Heart left ventricle (tissue), 16 donors: ENCODE data around the gene GABRR3. TPM values are rescaled to one million over a fixed set of nuclear protein-coding genes. Genes with fewer than 3 reads are reported as not detected.
A peak's percentile ranks its signal among the peaks of the same experiment; 100 is the strongest.

Experiments
- ATAC-seq, 4 donors: fragments of 200-7000 bp; cut with Tn5 transposase; one replicate each; pipeline ENCODE4 v1.9.1; 2020 to 2022; ENCODE audit warnings: moderate library complexity in 4 of 4, mild to moderate bottlenecking in 3 of 4, moderate number of reproducible peaks in 1 of 4
- DNase-seq, 5 donors: peaks; one replicate each; pipeline ENCODE4 v3.0.0-alpha.2; 2020
- H3K27ac ChIP-seq, 12 donors: fragments of 200-600 bp; sonication (generic) in 4 of 12; one replicate each; pipeline versions ENCODE4 v1.5.0 to v1.8.0; 2016 to 2022; ENCODE audit warnings: mild to moderate bottlenecking in 2 of 12
- H3K27me3 ChIP-seq, 9 donors: fragments of 200-600 bp; sonication (generic) in 2 of 9; one replicate each; pipeline versions ENCODE4 v1.5.1 to v1.8.0; 2016 to 2022; ENCODE audit warnings: mild to moderate bottlenecking in 3 of 9
- H3K36me3 ChIP-seq, 9 donors: fragments of 200-600 bp; sonication (generic) in 2 of 9; one replicate each; pipeline versions ENCODE4 v1.5.0 to v1.8.0; 2018 to 2022; ENCODE audit warnings: mild to moderate bottlenecking in 2 of 9
- H3K4me1 ChIP-seq, 12 donors: fragments of 200-600 bp; sonication (generic) in 4 of 12; one replicate each; pipeline versions ENCODE4 v1.5.0 to v1.8.0; 2016 to 2022; ENCODE audit warnings: mild to moderate bottlenecking in 3 of 12
- H3K4me3 ChIP-seq, 12 donors: fragments of 200-600 bp; sonication (generic) in 4 of 12; one replicate each; pipeline versions ENCODE4 v1.5.0 to v1.8.0; 2017 to 2022; ENCODE audit warnings: mild to moderate bottlenecking in 9 of 12, moderate library complexity in 4 of 12
- H3K9me3 ChIP-seq, 12 donors: fragments of 200-600 bp; sonication (generic) in 4 of 12; one replicate each; pipeline versions ENCODE4 v1.5.0 to v1.8.0; 2016 to 2022; ENCODE audit warnings: mild to moderate bottlenecking in 1 of 12
- POLR2A ChIP-seq, 2 donors: fragments of 450-650 bp; IDR thresholded peaks; one replicate each; pipeline ENCODE4 v1.6.1; 2017; ENCODE audit warnings: antibody characterized with exemption in 2 of 2, mild to moderate bottlenecking in 2 of 2, moderate library complexity in 2 of 2
- WGBS, 4 donors: extraction: QIAGEN DNeasy Blood & Tissue Kit in 2 of 4; methylation state at CpG; one replicate each; pipeline versions ENCODE4 v1.1.5 to v1.1.7; 2013 to 2018; 5-methylcytosine and 5-hydroxymethylcytosine counted together
- intact Hi-C, 10 donors: fragments of 100-400 bp; cut with DNase I; formaldehyde crosslinking; loops; one replicate each; pipeline versions ENCODE4 v1.11.1 to v1.14.2; 2022
- polyA plus RNA-seq, 2 donors: library from polyadenylated mRNA; stranded (reverse); fragments of 200-250 nt; gene quantifications; one replicate each; pipeline ENCODE4 v1.2.3, GENCODE V29; 2013
- total RNA-seq, 9 donors: library from RNA; depleted of rRNA in 2 of 9; stranded (reverse); fragments of >200 nt in 2 of 9; fragmentation: NEBNext Ultra II Directional in 3 of 9; extraction: Animal tissue kit (Norgen Biotek cat#: 25700) in 3 of 9; gene quantifications; one replicate each; pipeline versions ENCODE4 v1.1.0 to v1.2.4, GENCODE V29; 2016 to 2023
- TF ChIP-seq, protein P1 (sequence below), 12 donors: fragments of 200-600 bp; sonication (generic) in 4 of 12; IDR thresholded peaks; one replicate each; pipeline versions ENCODE4 v1.5.0 to v1.8.0; 2018 to 2022; ENCODE audit warnings: antibody characterized with exemption in 12 of 12, mild to moderate bottlenecking in 5 of 12
- donor health status: ischemic (EF 13 %, LVEDD 7.1; RV severe dilation, severe dysfunction).
- donor health status: healthy with polysubstance abuse.
- donor health status: DM: no; HTN: yes; CAD: no.
- donor health status: DM: no; HTN: no; CAD: no.
- donor health status: ischemic (EF 25% LVEDD 6.9; RV normal size, moderate dysfunction).
- donor health status: ischemic (EF 25% LVEDD 5.7; RV mildly dilated, moderate dysfunction).
- donor health status: healthy.
- donor health status: DM: yes; HTN: yes; CAD: no.
- donor health status: ischemic (EF 35%, LVEDD 5.7; RV mildly dilated, moderate dysfunction).
- donor health status: nonischemic (EF 11% LVEDD 7.7; RV severe dilation, severe dysfunction).
- donor health status: DM: yes; HTN: yes; CAD: no.
- donor health status: PGD.
- donor health status: ischemic (EF 29% LVEDD 5.4; RV normal size, mild dysfunction).
- donor health status: nonischemic (EF 23%, LVEDD 6.1; RV moderate dilation, normal function).

GABRR3 gene
- total and polyA plus RNA-seq, 11 donors, result not detected

DNA sequence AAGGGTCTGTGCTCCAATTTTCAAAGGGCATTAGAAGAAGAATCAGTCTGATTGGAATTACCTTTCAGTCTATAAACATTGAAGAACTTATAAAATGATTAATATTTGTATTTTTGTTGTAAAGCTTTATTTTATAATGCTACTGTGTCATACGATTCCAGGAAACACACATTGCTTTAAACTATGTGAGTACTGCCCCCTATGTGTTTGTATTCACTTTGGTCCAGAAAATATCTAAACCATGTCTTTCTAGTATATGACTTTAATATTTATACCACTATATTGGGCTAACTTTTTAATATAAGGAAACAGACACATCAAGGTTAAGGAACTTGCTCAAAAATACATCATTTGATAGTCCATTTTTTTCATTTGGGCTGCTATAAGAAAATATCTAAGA, 59.6 kb downstream of the GABRR3 start:
- WGBS, 4 donors, result 63 to 80% (median 75%) methylated on average over 1 of the region's 1 CpG

DNA sequence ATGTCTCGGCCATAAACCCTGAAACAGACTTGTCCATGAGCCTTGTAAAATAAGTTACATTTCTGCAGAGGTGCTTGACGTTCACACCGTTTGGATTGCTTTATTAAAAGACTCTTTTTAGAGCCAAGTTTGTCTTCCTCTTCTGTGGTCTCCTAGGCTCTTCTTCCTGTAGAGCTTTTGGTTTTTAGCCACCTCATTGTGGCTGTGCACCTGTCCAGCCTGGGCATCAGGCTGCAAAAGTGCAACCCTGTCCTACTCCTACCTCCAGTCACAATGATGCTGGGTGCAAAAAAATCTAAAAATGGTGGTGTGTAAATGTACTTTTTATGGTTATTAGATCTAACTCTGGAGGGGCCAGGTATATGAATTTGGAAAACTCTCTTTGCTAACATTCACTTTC, 60.1 kb downstream of the GABRR3 start:
- no peak for ATAC-seq
- 68 to 81% (median 77%) methylated on average over 3 of the region's 3 CpGs for WGBS, 4 donors
- Histone ChIP-seq H3K4me3 (no peak overlapping the region), H3K27ac (no peak overlapping the region), H3K4me1 (peaks cover 0 to 24% (median 8%) of the 10 kb centered on the region in 12 donors), H3K36me3 (no peaks in the 10 kb centered on the region), H3K9me3 (no peaks in the 10 kb centered on the region), H3K27me3 (no peaks in the 10 kb centered on the region)
- intact Hi-C loops, result loop anchor here in 4 of 10 donors (5.0 kb wide), 3 partner anchors 47 to 183 kb away; partner anchors contain the start of gene CRYBG3 (in 3 of the 4)
- DNase-seq, result no peak
- TF ChIP-seq, protein P1, sequence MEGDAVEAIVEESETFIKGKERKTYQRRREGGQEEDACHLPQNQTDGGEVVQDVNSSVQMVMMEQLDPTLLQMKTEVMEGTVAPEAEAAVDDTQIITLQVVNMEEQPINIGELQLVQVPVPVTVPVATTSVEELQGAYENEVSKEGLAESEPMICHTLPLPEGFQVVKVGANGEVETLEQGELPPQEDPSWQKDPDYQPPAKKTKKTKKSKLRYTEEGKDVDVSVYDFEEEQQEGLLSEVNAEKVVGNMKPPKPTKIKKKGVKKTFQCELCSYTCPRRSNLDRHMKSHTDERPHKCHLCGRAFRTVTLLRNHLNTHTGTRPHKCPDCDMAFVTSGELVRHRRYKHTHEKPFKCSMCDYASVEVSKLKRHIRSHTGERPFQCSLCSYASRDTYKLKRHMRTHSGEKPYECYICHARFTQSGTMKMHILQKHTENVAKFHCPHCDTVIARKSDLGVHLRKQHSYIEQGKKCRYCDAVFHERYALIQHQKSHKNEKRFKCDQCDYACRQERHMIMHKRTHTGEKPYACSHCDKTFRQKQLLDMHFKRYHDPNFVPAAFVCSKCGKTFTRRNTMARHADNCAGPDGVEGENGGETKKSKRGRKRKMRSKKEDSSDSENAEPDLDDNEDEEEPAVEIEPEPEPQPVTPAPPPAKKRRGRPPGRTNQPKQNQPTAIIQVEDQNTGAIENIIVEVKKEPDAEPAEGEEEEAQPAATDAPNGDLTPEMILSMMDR (IDR thresholded peaks at IDR 0.05), result no peak
- TF ChIP-seq POLR2A (IDR thresholded peaks at IDR 0.05), result no peak

More for the DNA sequence above, 59.6 kb downstream of the GABRR3 start:
- Histone ChIP-seq H3K27ac (no peak overlapping the region), H3K4me3 (no peak overlapping the region), H3K9me3 (no peaks in the 10 kb centered on the region), H3K36me3 (no peaks in the 10 kb centered on the region), H3K27me3 (no peaks in the 10 kb centered on the region), H3K4me1 (peaks cover 0 to 19% (median 8%) of the 10 kb centered on the region in 12 donors)
- no peak for DNase-seq
- intact Hi-C loops, result loop anchor here in 1 of 10 donors (5.0 kb wide), 1 partner anchor 47 kb away; no protein-coding TSS in a partner anchor
- ATAC-seq, result no peak
- TF ChIP-seq POLR2A (IDR thresholded peaks at IDR 0.05), result no peak
- TF ChIP-seq, protein P1 (IDR thresholded peaks at IDR 0.05), result peak in 5 of 12 donors; percentile 8 to 20 (median 13)

DNA sequence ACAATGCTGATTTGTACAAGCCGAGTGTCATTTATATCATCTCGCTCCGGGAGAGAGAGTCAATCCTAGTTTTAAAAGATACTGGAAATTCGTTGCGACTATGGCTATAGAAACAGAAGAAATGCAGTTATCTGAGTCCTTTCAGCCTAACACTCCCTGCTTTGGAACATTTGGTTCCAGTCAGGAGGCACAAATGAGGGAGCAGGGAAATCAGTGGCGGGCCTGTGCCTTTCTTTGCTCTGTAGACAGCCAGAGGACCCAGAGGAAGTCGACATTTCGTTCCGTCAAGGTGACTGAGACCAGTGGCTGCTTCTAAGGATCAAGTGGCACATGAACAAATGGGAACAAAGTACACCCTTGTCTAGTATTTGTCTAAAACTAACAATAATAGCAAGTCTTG, 62.1 kb downstream of the GABRR3 start:
- Histone ChIP-seq H3K9me3 (no peaks in the 10 kb centered on the region), H3K36me3 (no peaks in the 10 kb centered on the region), H3K4me3 (peak overlapping the region in 9 of 12 donors; percentile 72 to 94 (median 80)), H3K27ac (peak overlapping the region in 4 of 12 donors; percentile 76 to 88 (median 83)), H3K27me3 (no peaks in the 10 kb centered on the region), H3K4me1 (peaks cover 0 to 25% (median 8%) of the 10 kb centered on the region in 12 donors)
- DNase-seq (no peak), ATAC-seq (no peak)
- TF ChIP-seq POLR2A (IDR thresholded peaks at IDR 0.05), result no peak
- TF ChIP-seq, protein P1 (IDR thresholded peaks at IDR 0.05), result no peak
- intact Hi-C loops, result loop anchor here in 3 of 10 donors (5.0 kb wide), 3 partner anchors 49 to 181 kb away; partner anchors contain the start of gene CRYBG3 (in 3 of the 3)
- WGBS, 4 donors, result 90 to 93% (median 91%) methylated on average over 9 of the region's 9 CpGs

DNA sequence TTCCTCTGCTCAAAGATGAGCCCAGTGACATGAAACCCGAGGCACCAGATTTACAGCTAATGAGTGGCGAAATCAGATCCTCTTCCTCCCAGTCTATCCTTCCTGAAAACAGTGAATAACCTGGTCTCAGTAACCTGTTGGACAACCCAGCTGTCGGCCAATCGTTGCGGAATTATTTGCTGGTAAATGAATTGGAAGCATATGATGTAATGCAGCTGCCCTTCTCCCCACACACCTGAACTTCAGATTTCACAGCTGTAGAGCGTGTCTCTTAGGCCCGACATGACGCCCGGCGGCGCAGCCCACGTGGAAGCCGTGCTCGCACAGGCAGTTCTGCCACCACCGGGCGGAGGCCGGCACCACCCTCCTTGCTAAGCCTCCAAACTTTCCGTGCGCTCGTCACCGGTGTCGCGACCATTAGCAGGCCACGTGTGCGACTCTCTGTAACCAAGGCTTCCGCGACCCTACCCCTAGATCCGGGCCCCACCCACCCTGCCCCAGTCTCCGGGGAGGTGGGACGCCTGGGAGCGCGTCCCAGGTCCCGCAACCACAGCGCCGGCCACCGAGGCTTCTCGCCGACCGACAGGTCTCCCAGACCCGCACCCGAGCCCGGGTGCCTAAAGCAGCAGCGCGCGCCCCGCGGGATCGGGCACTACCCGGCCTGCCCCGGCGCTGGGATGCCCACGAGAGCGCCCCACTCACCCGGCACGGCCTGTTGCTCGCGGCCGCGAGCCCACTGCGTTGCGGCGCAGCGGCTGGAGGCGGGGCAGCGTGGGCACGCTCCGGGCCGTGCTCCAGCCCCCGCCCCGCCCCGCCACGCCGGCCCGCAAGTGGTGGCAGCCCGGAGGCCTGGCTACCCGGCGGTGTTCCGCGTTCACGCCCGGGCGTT, 63.2 kb downstream of the GABRR3 start, which contains the start of gene RIOX2:
Gene RIOX2, minus strand, starts transcription at position 753 of the 889 bp plus-strand sequence. CDS start 4,838 bp downstream, outside the sequence.
- no peaks in the 10 kb centered on the region for H3K9me3 ChIP-seq
- H3K4me3 ChIP-seq, result peak within 1 kb of the TSS; percentile 72 to 94 (median 81)
- ATAC-seq (peak; percentile 80 to 99 (median 96)), DNase-seq (peak; percentile 73 to 88 (median 80))
- no peaks in the 10 kb centered on the region for H3K27me3 ChIP-seq
- intact Hi-C loops, result loop anchor here in 3 of 10 donors (5.0 kb wide), 3 partner anchors 50 to 180 kb away; partner anchors contain the start of gene CRYBG3 (in 3 of the 3)
- 2 to 6% (median 4%) methylated on average over 52 to 82 of the region's 82 CpGs for WGBS, 4 donors
- peaks cover 0 to 4% (median 1%) of the 10 kb centered on the region in 9 donors for H3K36me3 ChIP-seq
- peaks cover 0 to 25% (median 8%) of the 10 kb centered on the region in 12 donors for H3K4me1 ChIP-seq
- peak within 1 kb of the TSS in 11 of 12 donors; percentile 57 to 88 (median 80) for H3K27ac ChIP-seq
- TF ChIP-seq, protein P1 (IDR thresholded peaks at IDR 0.05), result peak in 4 of 12 donors; percentile 14 to 31 (median 26)
- peak in 1 of 2 donors; percentile 76 for TF ChIP-seq POLR2A (IDR thresholded peaks at IDR 0.05)
